Keratinocyte (primary cell): ENCODE measurements around the gene ZIC2. TPM values are rescaled to one million over a fixed set of nuclear protein-coding genes. Genes with fewer than 3 reads are reported as not detected.

Source experiments
- DNase-seq: peaks from one replicate; pipeline ENCODE4 v3.0.0-alpha.2; 2011; ENCODE audit warnings: low read depth, missing footprints, low spot score
- FAIRE-seq: peaks from 2 replicates; lab custom pipeline; 2011; peaks lifted over from hg19 to GRCh38; lab: Jason Lieb, UNC
- H2AFZ ChIP-seq: 2 replicates; pipeline ENCODE4 v1.6.0; 2012; ENCODE audit warnings: low read length, control low read depth, inconsistent platforms; ENCODE audit not compliant: control insufficient read depth
- H3K27ac ChIP-seq: 2 replicates; pipeline ENCODE4 v1.5.1; 2011; ENCODE audit warnings: low read length; ENCODE audit not compliant: control insufficient read depth, insufficient read depth
- H3K27me3 ChIP-seq: 3 replicates; pipeline ENCODE4 v1.6.0; 2011; ENCODE audit warnings: low read length; ENCODE audit not compliant: control insufficient read depth, insufficient read depth; ENCODE audit errors: extremely low read depth
- H3K36me3 ChIP-seq, 2 experiments: 2 replicates in 1 of 2; 3 replicates in 1 of 2; pipeline ENCODE4 v1.5.1; 2011; ENCODE audit warnings: low read length in 2 of 2, mild to moderate bottlenecking in 1 of 2; ENCODE audit not compliant: control insufficient read depth in 2 of 2, insufficient read depth in 2 of 2; ENCODE audit errors: extremely low read depth in 1 of 2
- H3K4me1 ChIP-seq: 3 replicates; pipeline ENCODE4 v1.5.1; 2011; ENCODE audit warnings: low read length; ENCODE audit not compliant: control insufficient read depth, insufficient read depth; ENCODE audit errors: extremely low read depth
- H3K4me2 ChIP-seq: 3 replicates; pipeline ENCODE4 v1.6.0; 2011; ENCODE audit warnings: low read depth, low read length; ENCODE audit not compliant: control insufficient read depth, insufficient read depth; ENCODE audit errors: extremely low read depth
- H3K4me3 ChIP-seq, 3 experiments: fragments of 200-600 bp in 1 of 3; sonication (generic) in 1 of 3; 2 replicates in 2 of 3; 3 replicates in 1 of 3; pipeline ENCODE4 v1.5.1; 2011 to 2016; ENCODE audit warnings: low read length in 3 of 3, mild to moderate bottlenecking in 3 of 3, control low read depth in 2 of 3, inconsistent platforms in 1 of 3, low read depth in 1 of 3, mixed read lengths in 1 of 3, mixed run types in 1 of 3, moderate library complexity in 1 of 3; ENCODE audit not compliant: control insufficient read depth in 2 of 3, insufficient read depth in 2 of 3; ENCODE audit errors: extremely low read depth in 1 of 3
- H3K79me2 ChIP-seq: 2 replicates; pipeline ENCODE4 v1.6.0; 2012; ENCODE audit warnings: low read length; ENCODE audit not compliant: control insufficient read depth, insufficient read depth
- H3K9ac ChIP-seq: 3 replicates; pipeline ENCODE4 v1.6.0; 2011; ENCODE audit warnings: low read length; ENCODE audit not compliant: control insufficient read depth, insufficient read depth; ENCODE audit errors: extremely low read depth
- H3K9me1 ChIP-seq: 3 replicates; pipeline ENCODE4 v1.6.0; 2011; ENCODE audit warnings: low read length; ENCODE audit not compliant: control insufficient read depth, insufficient read depth; ENCODE audit errors: extremely low read depth
- H3K9me3 ChIP-seq: 2 replicates; pipeline ENCODE4 v1.5.1; 2012; ENCODE audit warnings: low read depth, low read length; ENCODE audit not compliant: control insufficient read depth
- H4K20me1 ChIP-seq: 3 replicates; pipeline ENCODE4 v1.6.0; 2011; ENCODE audit warnings: low read length; ENCODE audit not compliant: control insufficient read depth, insufficient read depth; ENCODE audit errors: extremely low read depth
- CTCF ChIP-seq, 3 experiments: IDR thresholded peaks in 1 of 3; conservative IDR thresholded peaks in 1 of 3; optimal IDR thresholded peaks in 1 of 3; 2 replicates in 2 of 3; 3 replicates in 1 of 3; pipeline versions ENCODE3 to v1.5.1; 2011; ENCODE audit warnings: low read length in 3 of 3, mild to moderate bottlenecking in 3 of 3, moderate library complexity in 2 of 3, control low read depth in 1 of 3, inconsistent platforms in 1 of 3; ENCODE audit not compliant: insufficient read depth in 2 of 3; ENCODE audit errors: extremely low read depth in 1 of 3
- EZH2 ChIP-seq: IDR thresholded peaks from one replicate; pipeline ENCODE4 v1.6.1; 2012; ENCODE audit warnings: inconsistent platforms, mild to moderate bottlenecking, low read length, moderate library complexity
- dilution Hi-C: fragments of 300-500 bp; cut with MboI; formaldehyde crosslinking; loops from one replicate; pipeline ENCODE4 v1.7.0; 2020; ENCODE audit warnings: low sequenced_read_pairs; ENCODE audit not compliant: extremely low pct_ligation_motif_present
- polyA plus RNA-seq, 5 experiments: library from polyadenylated mRNA; depleted of rRNA in 3 of 5; stranded (reverse) in 3 of 5; stranded (forward) in 1 of 5; unstranded in 1 of 5; fragments of >200 nt; gene quantifications; 1 replicate in 1 of 5; 2 replicates in 3 of 5; 3 replicates in 1 of 5; pipeline versions ENCODE4 v1.2.1 to v1.2.3, GENCODE V29; 2011 to 2012; ENCODE audit warnings: missing spikeins in 2 of 5, low read depth in 1 of 5, low replicate concordance in 1 of 5

The ZIC2 gene
- polyA plus RNA-seq, 1 donor (not counting 4 experiments of a cell fraction or from before 2014, with no cell fraction given) = not detected

- peaks cover 95% of the 10 kb centered on the region for H3K27me3 ChIP-seq
- no peak for TF ChIP-seq CTCF (optimal IDR thresholded peaks at IDR 0.05 in 1 of 3, IDR thresholded peaks at IDR 0.05 in 1 of 3, conservative IDR thresholded peaks at IDR 0.05 in 1 of 3; ENCODE audit: extremely low read depth in 1 of 3, insufficient read depth in 2 of 3, low read length in 3 of 3)
- TF ChIP-seq EZH2 = no peak
- no peak for FAIRE-seq
- no peak overlapping the region for H2AFZ ChIP-seq
- no peak overlapping the region for H3K9ac ChIP-seq
- H3K36me3 ChIP-seq = no peaks in the 10 kb centered on the region
- H3K4me2 ChIP-seq = no peak overlapping the region
- no peaks in the 10 kb centered on the region for H3K79me2 ChIP-seq
- H3K27ac ChIP-seq = no peak overlapping the region
- peaks cover 5% of the 10 kb centered on the region for H3K9me3 ChIP-seq
- peaks cover 2% of the 10 kb centered on the region for H3K4me1 ChIP-seq
- dilution Hi-C loops = no loop called here
- H3K4me3 ChIP-seq = no peak overlapping the region
- H4K20me1 ChIP-seq = peaks cover 6% of the 10 kb centered on the region
- DNase-seq = no peak
- H3K9me1 ChIP-seq = no peaks in the 10 kb centered on the region
Observed at GRCh38 chr13:99973808-99974185, 7.8 kb upstream of the ZIC2 start.

GRCh38 chr13:99974296-99974938 lies 7.2 kb upstream of the ZIC2 start:
- H3K4me1 ChIP-seq = peaks cover 2% of the 10 kb centered on the region
- peaks cover 5% of the 10 kb centered on the region for H3K9me3 ChIP-seq
- DNase-seq (no peak), FAIRE-seq (no peak)
- no peak overlapping the region for H3K27ac ChIP-seq
- peaks cover 95% of the 10 kb centered on the region for H3K27me3 ChIP-seq
- H3K9ac ChIP-seq = no peak overlapping the region
- H3K4me3 ChIP-seq = no peak overlapping the region
- no peaks in the 10 kb centered on the region for H3K36me3 ChIP-seq
- H3K4me2 ChIP-seq = no peak overlapping the region
- H2AFZ ChIP-seq = no peak overlapping the region
- H3K79me2 ChIP-seq = no peaks in the 10 kb centered on the region
- dilution Hi-C loops = no loop called here
- H3K9me1 ChIP-seq = no peaks in the 10 kb centered on the region
- H4K20me1 ChIP-seq = peaks cover 6% of the 10 kb centered on the region
- TF ChIP-seq CTCF (optimal IDR thresholded peaks at IDR 0.05 in 1 of 3, IDR thresholded peaks at IDR 0.05 in 1 of 3, conservative IDR thresholded peaks at IDR 0.05 in 1 of 3; ENCODE audit: extremely low read depth in 1 of 3, insufficient read depth in 2 of 3, low read length in 3 of 3) = no peak
- TF ChIP-seq EZH2 = no peak
